T47D (cell line): ENCODE data around the gene TPRG1.
A peak's percentile ranks its signal among the peaks of the same experiment; 100 is the strongest.

Source experiments
- DNase-seq, 2 experiments: peaks; one replicate each; pipeline versions ENCODE4 v3.0.0 to v3.0.0-alpha.2; 2011 to 2012; ENCODE audit warnings: low read depth in 1 of 2, low spot score in 1 of 2
- JUND ChIP-seq: IDR thresholded peaks from 2 replicates; pipeline ENCODE4 v1.6.1; 2012; ENCODE audit warnings: low read depth
- in situ Hi-C: cut with HindIII; loops from 2 replicates; pipeline ENCODE4 v1.10.0; 2016; ENCODE audit warnings: low sequenced_read_pairs, low pct_unique_long_range_greater_than_20kb

The TPRG1 gene

DNA sequence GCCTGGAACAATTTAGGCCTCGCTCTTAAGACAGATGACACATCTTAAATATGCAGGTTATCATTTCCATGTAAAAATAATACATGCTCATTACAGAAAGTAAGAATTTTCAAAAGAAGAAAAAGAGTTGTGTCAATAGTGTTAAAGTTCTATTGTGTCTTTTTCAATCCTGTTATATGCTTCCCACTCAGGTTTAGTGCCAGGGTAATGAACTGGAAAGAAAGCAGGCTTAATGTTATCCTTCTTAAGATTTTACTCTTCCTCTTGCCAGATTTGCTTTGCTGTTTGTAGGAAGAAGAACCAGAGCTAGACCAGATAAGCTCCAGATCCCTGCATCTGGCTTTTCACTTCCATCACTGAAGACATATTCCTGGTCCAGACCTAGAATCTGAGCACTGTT lies 128.6 kb downstream of the TPRG1 start:
- DNase-seq, result no peak
- in situ Hi-C loops, result no loop called here
- TF ChIP-seq JUND, result no peak

GRCh38 chr3:189301479-189301878 lies 129.7 kb downstream of the TPRG1 start:
- no peak for TF ChIP-seq JUND
- no peak for DNase-seq
- in situ Hi-C loops, result no loop called here

DNA sequence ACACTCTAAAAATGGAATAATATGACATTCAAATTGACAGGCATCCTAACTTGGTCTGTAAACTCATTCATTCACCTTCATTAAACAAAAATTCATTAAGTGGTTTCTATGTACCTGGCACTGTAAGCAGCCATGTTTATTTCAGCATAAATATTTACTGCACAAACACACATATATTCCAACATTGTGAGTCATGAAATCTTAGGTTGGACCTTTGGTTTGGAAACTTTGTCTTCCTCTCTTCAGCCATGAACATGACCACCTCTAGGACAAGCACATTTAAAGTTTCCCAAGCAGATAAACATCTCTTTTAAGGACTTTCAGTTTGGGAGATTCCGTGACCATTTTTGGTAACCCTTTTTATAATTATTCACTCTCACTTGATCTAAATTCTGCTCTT lies 131.8 kb downstream of the TPRG1 start:
- in situ Hi-C loops, result no loop called here
- DNase-seq, result peak in 1 of 2 experiments; percentile 96
- peak; percentile 76; the same call in 1 of the 2 replicates for TF ChIP-seq JUND

DNA sequence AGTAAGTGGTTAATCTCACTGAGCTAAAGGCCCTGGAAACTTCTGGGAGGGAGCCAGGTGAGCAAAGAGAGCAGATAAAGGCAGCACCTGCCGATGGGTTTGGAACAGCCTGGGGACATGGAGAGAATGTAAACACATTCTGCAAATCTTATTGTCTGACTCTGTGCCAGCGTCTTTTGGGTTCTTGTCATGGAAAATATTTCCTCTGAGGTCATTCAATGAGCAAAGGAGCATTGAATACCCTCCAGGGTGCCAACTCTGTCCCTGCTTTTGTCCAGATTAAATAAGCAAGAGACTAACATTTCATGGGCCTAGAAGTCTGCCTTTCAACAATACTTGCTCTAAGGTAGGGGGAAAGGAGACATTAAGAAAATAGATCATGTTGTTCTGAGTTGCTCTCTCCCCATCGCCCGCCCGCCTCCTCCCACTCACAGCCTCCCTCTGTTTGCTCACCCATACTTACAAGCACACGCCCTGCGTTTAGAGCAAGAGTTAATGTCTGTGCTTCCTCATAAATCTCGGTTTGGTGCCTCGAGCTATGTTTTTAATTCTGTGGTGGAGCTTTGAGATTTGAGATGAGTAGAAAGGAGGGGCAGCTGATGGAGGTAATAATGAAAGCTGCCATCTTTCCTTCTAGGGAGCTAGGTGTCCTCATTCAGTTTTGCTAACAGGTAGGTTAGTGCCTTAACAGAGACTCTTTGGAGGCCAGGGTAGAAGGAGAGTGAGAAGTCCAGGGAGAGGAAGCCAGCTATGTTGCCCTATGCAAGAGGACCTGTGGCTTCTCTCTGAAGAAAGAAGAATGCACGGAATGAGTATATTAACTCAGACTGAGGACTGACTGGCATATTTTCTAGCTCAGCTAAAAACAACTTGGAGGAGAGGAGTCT lies 132.9 kb downstream of the TPRG1 start:
- peak; percentile 80; the same call in 1 of the 2 replicates for TF ChIP-seq JUND
- peak; percentile 38 to 100 for DNase-seq
- in situ Hi-C loops, result no loop called here

DNA sequence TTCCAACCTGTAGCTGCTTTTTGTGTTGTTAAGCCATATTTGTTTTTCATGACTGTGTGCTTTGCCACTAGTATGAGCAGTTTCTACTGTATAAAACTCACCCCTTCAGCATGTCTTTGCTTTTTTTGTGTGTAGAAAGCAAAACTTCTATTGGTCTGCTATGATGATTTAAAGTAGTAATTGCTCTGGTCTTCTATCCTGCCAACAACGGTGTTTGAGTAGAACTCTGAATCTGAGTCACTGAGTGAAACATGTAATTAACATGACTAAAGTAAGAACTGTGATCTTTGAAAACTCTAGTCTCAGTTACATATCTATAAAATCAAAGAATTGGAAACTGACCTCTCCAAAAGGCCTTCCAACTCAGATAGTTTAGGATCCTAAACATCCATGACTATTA lies 133.6 kb downstream of the TPRG1 start:
- TF ChIP-seq JUND, result no peak
- DNase-seq, result no peak
- in situ Hi-C loops, result no loop called here

GRCh38 chr3:189307963-189308362 lies 136.2 kb downstream of the TPRG1 start:
- DNase-seq, result no peak
- TF ChIP-seq JUND, result no peak
- in situ Hi-C loops, result no loop called here

DNA sequence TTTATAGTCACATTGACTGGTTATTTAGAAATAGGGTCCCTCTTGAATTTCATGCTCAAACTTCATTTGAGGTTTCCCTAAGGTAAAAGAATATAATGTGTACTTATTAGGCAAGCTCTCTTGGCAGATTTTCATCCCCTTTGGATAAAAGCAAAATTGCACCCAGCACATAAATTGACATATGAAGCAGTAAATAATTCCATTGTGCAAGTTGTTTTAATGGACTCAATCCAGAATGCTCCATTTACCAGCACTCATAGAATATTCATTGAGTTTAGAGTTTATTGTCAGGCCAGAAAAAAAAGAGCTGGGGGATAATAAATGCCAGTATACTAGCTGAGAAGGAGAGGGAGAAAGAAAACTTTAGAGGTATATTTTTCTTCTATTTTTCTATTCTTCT lies 136.8 kb downstream of the TPRG1 start:
- in situ Hi-C loops, result no loop called here

DNA sequence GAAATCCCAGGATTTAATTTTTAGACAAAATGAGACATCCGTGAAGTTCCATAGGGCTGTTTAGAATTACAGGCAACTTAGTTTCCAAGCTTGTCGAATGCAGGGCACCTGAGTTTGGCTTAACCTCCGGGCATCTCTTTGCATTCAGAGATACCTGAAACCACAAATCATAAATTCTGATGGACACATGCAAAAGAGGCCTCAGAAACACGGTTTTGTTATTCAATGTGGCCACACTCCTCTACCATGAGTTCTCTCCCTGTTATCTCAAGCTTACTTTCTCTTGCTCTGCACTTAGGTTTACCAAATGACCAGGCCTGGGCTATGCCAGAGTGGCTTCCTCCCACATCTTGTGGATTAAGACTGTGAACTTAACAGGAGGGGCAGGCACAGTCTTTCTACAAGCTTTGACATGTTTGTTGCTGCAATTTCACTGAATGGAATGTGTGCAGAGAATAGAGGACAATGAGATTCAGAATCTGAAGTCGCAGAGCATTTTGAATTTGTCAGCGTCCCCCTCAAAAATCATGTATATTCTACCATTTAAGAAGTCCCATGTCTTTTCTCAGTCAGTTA lies 137.7 kb downstream of the TPRG1 start:
- DNase-seq, result peak in 1 of 2 experiments; percentile 78
- no peak for TF ChIP-seq JUND
- in situ Hi-C loops, result no loop called here

More for the DNA sequence above, 136.8 kb downstream of the TPRG1 start:
- no peak for TF ChIP-seq JUND
- DNase-seq, result no peak

DNA sequence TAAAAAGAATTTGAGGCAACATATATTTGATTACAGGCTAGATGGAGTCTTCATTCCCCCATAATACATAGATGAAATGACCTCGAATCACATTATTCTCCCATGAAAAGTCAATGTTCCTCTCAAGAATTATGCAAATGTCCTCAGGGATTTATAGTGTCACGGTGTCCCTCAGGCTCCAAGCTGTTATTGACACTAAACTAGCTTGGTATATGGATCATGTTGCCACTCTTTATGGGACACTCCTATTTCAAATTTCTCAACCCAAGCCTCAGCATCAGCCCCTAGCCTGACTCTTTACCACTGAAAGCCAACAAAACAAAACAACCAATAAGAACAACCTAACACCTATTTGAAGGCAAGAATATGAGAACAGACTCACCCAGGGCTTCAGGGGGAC lies 139.8 kb downstream of the TPRG1 start:
- in situ Hi-C loops, result no loop called here
- peak; percentile 8; the same call in 1 of the 2 replicates for TF ChIP-seq JUND
- peak in 1 of 2 experiments; percentile 96 for DNase-seq

DNA sequence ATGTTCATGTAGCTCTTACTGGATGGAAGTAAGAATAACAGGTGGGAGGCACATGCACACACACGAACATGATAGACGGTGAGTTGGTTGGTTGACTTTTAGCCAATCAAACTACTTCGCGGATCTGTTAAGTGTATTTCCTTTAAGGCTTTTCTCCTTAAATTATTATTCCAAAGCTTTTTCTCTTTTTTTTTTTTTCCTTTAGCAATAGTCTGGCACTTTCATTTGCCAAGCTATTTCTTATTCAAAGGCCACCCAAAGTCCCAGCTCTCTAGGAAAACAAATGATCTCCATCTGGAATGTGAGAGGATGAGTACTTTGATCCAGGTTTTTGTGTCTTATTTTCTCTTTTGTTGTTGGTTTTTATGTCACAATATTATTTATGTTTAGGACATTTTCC lies 141.1 kb downstream of the TPRG1 start:
- in situ Hi-C loops, result no loop called here
- no peak for TF ChIP-seq JUND
- no peak for DNase-seq

DNA sequence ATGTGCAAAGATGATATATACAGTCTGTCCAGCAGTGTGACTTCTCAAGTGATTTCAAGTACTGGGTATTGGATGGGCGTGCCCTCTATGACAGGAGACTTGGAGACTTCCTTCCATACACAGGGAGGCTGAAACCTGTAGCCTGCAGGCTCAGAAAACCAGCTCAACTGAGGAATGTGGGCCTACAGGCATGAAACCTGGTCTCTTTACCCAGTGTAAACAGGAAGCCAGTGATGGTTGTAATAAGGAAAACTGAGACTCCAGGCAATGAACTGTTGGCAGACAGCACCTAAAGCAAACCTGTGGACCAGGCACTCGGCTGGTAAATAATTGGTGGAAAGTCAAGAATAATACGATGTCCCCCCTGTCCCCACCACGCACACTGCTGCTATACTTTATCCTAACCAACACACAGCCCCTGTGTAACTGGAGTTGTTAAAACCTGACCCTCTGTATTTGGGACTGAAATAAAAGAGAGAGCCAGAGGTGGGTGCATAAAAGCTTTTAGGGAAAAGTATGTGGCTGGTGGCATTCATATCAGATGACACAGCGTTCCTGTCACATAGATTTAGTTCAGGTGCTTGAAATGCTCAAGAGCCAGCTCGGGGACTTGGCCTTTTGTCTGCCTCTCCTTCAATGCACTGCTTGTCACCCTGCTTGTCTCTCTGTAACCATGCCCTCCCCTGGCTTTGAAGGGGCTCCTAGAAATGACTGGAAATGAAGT lies 144.7 kb downstream of the TPRG1 start:
- DNase-seq, result peak; percentile 56 to 100
- in situ Hi-C loops, result no loop called here
- TF ChIP-seq JUND, result peak; percentile 99

DNA sequence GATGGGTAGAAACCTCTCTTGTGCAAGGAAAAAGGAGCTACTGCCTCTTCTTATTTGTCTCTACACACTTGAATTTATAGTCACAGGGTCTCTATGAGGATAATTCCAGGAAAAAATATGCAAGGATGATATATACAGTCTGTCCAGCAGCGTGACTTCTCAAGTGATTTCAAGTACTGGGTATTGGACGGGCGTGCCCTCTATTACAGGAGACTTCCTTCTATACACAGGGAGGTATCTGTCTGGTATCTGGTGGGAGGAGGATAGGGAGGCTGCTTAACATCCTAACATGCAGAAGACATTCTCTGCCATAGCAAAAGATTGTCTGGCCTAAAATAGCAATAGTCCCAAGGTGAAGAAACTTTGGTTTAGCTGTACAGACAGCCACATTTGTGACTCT lies 146.1 kb downstream of the TPRG1 start:
- no peak for DNase-seq
- no peak for TF ChIP-seq JUND
- in situ Hi-C loops, result no loop called here

GRCh38 chr3:189320511-189320910 lies 148.7 kb downstream of the TPRG1 start:
- no peak for TF ChIP-seq JUND
- in situ Hi-C loops, result no loop called here
- DNase-seq, result no peak
